T-helper 2 cell (primary cell): ENCODE measurements around the gene PRKX.
"Not testable (repeated sequence)": the region's sequence is repeated elsewhere in the genome, so short reads cannot be mapped to it uniquely, and the experiment has no call there.

Experiments used
- DNase-seq, 5 experiments: peaks; one replicate each; pipeline versions ENCODE4 v3.0.0 to v3.0.0-alpha.2; 2012 to 2022

PRKX gene

DNA sequence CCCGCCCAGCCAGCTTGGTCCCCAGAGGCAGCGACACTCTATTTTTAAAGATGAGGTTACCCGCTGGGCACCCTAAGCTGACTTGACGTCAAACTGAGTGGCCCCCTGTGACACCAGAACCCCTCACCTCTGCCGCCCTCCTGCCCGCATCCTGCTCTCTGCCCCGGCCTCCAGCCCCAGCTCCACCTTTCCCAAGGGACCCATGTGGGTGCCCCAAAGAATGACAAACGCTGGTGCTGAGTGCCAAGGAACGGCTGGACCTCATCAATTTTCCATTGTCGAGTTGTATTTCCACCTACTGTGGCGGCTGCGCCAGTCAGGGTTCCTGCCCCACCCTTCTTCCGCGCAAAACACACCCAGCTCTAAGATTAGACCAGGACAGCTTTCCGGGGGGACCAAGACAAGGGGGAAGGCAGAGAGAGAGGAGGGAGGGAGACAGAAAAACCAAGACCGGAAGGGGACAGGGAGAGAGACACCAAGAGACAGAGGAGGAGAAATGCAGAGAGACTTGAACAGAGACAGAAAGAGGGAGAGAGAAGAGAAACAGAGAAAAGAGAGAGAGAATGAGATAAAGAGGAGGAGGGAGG, 2.0 kb downstream of the PRKX start:
- DNase-seq = peak in 3 of 5 experiments; percentile 4 to 75 (median 65)

DNA sequence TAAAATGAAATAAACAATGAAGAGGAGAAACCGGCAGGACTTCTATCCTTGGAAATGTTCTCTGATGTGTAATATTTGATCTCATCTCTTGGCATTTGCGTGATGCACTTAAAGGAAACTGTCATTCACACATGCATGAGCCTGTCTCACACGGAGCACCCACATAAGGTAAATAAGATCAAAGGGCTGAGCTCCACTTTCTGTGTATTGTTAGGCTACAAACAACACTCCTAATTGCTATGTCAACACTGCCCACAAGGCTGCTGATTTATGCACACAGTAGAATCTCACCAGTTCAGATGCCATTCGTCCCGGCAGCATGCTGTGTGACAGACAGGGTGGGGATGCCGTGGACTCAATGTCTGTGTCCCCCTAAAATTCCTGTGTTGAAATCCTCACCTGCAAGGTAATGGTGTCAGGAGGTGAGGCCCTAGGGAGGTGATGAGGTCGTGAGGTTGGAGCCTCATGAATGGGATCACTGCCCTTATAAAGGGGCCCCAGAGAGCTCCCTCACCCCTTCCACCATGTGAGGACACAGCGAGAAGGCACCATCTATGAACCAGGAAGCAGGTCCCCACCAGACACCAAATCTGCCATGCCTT, 5.7 kb downstream of the PRKX start:
- peak in 2 of 5 experiments; percentile 68 to 72 for DNase-seq

DNA sequence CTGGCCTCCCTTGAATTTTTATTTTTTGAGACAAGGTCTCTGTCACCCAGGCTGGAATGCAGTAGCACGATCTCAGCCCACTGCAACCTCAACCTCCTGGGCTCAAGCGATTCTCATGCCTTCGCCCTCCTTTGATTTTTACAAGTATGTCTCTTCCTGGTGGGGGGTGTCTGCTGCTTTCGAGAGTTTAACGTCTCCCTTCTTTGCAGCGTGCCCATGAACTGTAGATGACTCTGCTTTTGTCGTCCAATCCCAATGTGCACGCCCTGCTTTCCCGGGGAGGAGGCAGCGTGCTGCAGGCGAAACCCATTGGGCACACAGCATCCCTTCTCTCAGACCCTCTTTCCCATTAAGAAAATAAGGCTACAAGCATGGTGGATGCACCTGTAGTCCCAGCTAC, 7.0 kb downstream of the PRKX start:
- DNase-seq = no peak

DNA sequence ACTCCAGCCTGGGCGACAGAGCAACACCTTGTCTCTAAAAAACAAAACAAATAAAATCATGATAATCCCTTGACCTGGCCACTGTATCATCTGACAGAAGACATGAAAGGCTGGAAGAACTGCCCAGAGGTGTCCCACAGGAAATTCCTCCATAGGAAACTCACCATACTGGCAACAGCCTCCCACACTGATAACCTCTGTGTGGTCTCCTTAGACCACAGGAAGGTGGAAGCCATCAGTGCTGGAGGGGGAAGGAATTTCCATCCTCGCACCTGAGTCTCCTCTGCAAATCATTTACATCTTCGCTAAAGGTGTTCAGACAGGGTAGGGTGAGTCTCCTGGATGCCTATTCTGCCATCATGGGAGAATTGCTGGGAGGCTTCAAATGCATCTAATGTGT, 10.2 kb downstream of the PRKX start:
- DNase-seq = not testable (repeated sequence)

DNA sequence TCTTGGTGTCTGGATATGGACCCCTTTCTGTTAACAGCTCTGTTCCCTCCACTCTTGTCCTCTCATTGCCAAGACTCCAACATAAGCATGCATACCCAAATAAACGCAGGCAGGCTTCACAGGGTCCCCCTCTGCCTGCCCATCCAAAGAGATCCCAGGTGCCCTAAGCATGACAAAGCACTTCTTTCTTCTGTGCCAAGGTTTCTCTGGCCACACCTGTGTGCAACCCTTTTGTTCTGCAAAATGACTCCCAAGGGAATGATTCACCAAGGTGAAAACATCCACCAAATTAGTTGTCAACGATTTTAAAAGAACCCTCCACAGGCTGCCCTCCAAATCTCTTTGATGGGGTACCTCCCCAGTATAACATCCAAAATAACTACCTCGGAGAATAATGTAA, 11.4 kb downstream of the PRKX start:
- not testable (repeated sequence) for DNase-seq

DNA sequence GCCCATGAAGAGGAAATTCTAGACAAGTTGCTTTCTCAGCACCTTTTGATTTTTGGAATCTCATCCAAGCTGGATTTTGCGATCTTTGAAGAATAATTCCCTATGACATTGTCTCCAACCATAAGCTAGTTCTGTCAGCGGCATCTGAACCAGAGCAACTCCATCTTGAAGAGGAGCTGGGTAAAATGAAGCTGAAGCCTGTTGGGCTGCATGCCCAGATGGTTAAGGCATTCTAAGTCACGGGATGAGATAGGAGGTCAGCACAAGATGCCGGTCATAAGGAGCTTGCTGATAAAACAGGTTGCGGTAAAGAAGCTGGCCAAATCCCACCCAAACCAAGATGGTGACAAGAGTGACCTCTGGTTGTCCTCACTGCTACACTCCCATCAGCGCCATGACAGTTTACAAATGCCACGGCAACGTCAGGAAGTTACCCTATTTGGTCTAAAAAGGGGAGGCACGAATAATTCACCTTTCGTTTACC, 12.0 kb downstream of the PRKX start:
- DNase-seq = not testable (repeated sequence)

DNA sequence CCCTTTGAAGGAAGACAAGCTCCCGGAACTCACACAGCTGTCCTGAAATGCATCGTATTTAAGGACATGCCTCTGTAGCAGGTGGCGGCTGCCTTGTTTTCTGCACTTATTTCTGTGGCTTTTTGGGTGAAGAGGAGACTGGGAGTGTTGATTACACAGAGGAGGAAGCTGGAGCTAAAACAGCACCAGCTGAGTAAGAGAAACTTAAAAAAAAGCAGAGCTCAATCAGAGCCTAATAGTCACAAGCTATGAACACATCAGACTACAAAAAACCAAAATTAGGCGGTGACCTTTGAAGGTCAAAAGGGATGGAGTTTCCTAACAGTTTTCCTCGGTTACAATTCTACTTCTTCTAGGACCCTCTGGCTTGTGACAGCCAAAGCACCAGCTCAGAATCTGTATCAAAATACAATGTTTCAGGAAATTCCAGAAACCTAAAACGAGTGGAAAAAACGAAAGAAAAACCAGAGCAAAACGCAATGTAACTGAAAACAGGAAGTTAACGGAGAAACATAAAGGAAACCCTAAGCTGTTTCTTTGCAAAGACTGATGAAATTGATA, 13.5 kb downstream of the PRKX start:
- DNase-seq = peak in 1 of 5 experiments; percentile 19

DNA sequence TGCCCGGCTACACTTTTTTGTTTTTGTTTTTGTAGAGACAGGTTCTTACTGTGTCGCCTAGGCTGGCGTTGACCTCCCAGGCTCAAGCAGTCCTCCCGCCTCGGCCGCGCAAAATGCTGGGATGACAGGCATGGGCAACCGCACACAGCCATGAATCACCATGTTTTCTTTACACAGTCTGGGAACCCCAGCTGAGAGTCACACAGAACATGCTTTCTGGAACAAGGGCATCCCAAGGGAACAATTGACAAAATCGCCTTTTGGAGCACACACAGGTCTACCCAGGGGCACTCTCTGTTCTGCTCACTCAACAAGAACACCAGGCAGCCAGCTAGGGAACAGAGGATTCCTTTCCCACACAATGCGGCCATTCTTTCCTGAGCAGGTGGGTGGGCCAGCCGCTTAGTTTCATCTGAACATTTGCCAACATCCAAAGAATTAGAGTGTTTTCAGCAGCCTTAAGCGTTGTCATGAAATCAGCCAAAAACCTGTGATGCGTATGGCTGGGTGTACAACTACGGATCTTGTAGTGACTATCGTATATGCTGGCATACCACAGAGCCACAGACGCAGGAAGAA, 15.7 kb downstream of the PRKX start:
- no peak for DNase-seq

DNA sequence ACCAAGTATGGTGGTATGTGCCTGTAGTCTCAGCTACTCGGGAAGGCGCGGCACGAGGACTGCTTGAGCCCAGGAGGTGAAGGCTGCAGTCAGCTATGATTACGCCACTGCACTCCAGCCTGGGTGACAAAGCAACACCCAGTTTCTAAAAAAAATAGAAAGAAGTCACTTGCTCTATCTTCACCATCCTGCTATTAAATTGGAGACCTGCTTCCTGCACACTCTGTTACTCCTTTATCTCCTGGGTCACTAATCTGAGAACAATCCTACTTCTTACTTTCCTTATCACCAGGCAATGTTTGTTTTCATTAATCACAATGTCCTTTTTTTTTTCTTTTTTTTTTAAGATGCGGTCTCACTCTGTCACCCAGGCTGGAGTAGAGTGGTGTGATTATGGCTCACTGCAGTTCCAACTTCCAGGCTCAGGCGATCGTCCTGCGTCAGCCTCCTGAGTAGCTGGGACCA, 16.2 kb downstream of the PRKX start:
- no peak for DNase-seq

DNA sequence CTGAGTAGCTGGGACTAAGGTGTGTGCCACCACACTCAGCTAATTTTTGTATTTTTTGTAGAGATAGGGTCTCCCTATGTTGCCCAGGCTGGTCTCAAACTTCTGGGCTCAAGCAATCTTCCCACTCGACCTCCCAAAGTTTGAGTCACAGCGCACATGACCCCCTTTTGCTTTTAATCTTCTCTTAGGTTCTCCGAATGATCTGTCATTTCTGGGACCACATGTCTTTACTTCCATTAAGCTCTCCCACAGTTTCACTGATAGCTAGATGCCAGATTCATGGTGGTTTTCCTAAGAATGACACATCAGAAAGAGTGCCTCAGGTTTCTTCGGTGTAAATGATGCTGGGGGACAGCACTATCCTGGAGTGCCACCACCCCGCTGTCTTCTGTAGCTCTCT, 17.9 kb downstream of the PRKX start:
- no peak for DNase-seq

DNA sequence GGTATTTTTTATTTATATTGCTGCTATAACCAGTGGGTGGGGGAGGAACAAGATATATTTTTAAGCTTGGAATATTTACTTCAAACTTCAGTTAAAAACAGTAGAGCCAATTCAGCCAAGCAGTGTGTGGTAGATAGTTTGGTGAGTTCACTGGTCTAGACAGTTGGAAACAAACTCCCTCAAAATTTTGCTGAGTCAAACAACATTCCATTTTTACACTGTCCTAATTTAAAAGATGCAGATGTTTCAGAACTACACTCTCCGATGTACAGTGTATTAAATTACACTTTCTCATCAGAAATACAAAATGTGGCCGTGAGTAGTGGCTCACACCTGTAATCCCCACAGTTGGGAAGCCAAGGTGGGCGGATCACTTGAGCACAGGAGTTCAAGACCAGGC, 23.3 kb downstream of the PRKX start:
- no peak for DNase-seq

DNA sequence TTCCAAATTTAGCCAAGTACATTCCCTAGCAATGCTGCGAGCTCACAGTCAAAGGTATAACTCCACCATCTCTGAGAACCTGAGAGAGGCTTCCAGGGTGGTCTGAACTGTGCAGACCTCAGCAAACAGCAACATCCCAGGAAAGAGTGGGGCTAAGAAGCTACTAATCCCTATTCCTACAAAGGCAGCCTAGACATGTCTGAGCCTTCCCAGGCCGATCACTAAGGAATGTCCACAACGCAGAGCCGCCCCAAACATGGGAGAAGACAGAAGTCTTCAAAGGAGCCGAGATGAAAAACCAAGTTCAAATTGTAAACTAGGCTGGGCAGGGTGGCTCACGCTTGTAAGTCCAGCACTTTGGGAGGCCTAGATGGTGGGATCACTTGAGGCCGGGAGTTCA, 30.2 kb downstream of the PRKX start:
- DNase-seq = not testable (repeated sequence)

DNA sequence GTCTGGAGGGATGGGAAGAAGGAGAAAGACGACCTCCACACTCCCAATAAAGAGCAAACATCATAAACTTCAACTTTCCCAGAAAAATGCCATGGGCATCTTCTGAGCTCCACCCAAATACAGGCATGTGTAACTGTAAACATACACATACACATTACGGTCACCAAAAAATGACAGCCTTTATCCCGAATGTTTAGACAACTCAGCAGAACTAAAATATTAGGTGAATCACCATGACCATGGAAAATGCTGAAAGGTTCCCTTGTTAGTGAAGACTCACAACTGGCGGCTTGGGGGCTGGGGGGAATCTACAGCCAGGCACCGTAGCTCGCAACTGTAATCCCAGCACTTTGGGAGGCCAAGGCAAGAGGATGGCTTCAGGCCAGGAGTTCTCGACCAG, 33.0 kb downstream of the PRKX start:
- DNase-seq = no peak

DNA sequence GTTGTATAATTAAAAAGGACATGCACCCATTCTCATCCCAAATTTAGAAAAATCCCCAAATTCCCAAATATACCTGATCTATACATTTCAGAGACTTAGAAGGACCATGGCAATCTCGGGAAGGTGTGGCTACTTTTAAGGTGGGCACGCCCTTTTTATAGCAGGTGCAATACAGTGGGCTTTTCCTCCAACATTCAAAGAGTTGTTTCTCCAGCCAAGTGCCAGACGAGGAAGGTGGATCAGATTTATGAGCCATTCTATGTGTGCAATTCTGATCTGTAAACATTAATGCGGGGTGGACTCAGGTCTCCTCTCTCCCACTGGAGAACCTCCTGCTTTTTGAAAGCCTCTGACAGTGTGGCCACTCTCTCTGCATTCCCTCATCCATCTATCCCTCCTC, 33.8 kb downstream of the PRKX start:
- no peak for DNase-seq

DNA sequence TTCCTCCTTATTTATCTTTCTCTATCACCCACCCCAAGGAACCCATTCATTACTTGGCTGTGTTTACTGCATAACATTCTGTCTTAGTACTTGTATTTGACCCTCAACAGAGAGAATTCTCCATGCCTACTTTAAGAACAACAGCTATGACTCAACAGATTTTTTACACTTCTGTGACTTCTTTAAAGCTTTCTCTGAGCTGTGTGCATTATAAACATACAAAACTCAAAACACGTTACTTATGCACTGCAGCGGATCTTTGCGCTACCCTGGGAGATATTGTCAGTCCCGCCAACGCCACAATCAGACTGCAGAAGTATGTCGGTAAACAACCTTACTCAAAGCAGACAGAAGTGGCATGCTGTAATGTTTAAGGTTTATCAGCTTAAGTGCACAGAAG, 35.1 kb downstream of the PRKX start:
- DNase-seq = no peak

DNA sequence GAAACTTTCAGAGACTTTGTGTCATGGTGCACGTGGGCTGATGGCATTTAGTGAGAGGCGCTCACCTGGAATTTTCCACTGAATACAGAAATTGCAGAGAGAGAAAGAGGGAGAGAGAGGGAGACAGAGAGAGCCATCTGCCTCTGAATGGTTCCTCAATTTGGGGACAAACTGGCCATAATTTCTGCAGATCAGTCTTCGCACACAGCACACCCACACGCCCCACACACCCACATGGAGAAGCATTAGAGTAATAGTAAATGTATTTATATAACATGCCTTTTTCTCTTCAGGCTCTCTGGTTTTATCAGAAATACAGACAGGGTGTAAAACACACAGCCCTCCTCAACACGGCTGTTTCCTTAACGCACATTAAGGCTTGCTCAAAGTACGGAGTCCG, 38.6 kb downstream of the PRKX start:
- no peak for DNase-seq

DNA sequence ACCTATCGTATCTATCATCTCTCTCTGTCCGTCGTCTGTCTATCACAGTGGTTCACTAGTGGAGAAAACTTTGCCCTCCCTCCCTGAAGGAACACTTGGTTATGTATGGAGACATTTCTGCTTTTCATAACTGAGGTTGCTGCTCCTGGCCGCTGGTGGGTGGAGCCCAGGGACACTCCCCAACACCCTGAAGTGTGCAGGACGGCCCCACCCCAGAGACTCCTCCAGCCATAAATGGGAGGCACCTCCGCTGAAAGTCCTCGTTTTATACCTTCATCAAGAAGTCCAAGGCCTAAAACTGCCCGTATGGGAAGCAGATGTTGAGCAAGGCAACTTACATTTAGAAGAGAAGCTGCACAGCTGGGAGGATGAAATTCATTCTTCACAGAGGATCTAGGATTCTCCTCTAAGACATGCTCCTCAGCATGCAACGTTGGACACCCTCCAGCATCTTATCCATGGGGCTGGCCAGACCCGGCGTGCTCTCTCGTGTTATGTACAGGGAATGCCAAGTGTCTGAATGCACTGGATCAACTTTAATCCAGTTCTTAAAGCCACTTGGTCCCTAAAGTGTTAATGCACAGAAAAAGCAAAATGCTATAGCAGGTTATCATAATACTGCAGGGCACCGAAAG, 43.5 kb downstream of the PRKX start:
- DNase-seq = no peak

DNA sequence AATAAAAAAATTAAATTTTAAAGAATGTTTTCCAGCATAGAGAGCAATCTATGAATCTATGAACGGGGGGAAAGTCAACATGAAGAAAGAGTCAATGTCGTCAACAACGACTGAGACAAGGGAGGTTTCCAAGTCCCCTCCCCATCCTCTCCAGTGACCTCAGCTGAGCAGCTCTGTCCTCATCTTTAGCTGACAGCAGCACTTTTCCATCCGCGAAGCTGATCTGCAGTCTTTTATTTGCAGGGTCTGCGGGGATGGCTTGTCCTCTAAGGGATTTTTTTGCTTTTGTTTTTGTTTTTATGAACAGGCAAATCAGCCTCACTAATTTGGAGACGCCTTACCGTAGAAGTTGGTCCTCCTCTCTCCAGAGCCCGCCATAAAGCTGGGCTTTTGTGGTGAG, 46.5 kb downstream of the PRKX start:
- no peak for DNase-seq

DNA sequence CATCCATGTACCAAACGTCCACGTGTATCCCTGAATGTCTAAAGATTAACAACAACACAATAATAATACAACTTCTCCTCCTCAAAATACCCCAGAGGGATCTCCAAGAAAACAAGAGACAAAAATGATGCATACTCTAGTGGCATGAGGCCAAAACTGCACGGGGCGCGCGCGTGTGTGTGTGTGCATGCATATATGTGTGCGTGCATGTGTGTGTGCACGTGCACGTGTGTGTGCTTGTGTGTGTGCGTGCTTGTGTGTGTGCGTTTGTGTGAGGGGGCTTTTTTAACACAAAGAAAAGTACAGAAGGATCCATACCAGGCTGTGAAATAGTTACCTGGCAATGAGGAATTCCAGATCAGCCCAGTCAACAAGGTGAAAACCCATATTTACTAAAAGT, 48.5 kb downstream of the PRKX start:
- no peak for DNase-seq

DNA sequence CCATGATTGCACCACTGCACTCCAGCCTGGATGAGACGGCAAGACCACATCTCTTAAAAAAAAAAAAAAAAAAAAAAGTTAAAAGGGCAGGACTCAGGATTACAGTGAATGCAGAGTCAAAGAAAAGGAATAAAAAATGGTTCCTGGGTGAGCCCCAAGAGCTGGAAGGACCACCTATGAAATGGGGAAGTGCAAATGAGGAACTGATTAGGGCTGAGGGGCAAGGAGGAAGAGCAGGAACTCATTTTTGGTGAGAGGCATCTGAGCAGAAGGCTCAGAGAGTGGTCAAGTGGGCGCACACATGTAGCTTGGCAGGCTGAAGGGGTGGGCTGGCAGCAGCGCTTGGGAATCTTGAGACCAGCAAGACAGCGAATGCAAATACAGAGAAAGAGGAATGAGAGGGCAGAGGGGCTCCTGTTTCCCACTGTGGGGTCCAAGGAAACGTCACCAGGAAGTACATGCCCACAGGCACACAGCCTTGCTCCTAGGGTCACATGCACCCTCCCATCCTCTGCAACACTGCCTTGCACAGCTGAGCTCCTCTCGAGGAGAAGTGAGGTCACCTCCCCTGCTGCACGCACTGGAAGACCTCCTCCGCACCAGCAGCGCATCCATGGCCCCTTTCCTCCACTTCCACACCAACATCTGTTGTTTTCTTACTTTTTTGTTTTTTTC, 49.7 kb downstream of the PRKX start:
- not testable (repeated sequence) for DNase-seq

DNA sequence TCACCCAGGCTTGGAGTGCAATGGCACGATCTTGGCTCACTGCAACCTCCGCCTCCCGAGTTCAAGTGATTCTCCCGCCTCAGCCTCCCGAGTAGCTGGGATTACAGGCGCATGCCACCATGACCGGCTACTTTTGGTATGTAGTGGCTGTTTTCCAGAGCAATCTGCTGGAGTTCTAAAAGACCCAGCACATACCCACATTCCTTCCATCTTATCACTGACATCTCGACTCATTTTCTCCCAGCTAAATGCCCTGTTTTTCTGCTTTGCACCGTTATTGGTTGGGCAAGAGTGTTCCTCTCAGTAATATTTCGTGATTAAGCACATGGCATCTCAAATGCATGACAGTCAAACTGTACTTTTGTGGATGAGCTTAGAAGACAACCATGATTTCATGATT, 53.7 kb downstream of the PRKX start:
- no peak for DNase-seq

DNA sequence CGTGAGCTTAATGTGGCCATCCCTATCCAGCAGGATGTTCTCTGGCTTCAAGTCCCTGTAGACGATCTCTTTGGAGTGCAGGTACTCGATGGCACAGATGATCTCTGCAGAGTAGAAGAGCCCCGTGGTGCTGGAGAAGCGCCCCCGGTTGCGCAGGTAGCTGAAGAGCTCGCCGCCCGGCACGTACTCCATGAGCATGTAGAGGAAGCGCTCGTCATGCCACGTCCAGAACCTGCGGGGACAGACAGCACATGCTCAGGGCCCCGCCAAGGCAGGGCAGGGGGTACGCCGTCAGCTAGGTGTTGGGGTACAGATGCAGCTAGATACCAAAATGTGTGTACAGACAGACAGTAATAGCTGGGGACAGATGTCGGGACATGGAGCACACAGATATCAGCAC, 58.3 kb downstream of the PRKX start:
- DNase-seq = no peak

DNA sequence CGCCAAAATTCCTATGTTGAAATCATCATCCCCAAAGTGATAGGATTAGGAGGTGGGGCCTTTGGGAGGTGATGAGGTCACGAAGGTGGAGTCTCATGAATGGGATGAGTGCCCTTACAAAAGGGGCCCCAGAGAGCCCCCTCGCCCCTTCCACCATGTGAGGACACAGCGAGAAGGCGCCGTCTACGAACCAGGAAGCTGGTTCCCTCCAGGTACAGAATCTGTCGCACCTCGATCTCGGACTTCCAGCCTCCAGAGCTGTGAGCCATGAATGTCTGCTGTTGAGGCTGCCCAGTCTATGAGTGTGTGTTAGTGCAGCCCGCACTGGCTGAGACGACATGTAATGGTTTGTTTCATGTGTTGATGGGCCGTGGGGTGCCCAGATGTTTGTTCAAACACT, 60.3 kb downstream of the PRKX start:
- DNase-seq = no peak
